HG03442 (cell line): Measurements from ENCODE around the gene RERE.
A peak's percentile ranks its signal among the peaks of the same experiment; 100 is the strongest.

Experiments used
- ATAC-seq: cut with Tn5 transposase; IDR thresholded peaks from one replicate; pipeline ENCODE4 v1.9.1; 2021; ENCODE audit warnings: mild to moderate bottlenecking, moderate library complexity; ENCODE audit not compliant: unreplicated experiment

The RERE gene

GRCh38 chr1:8722366-8722765 is 95.1 kb downstream of the RERE start:
- ATAC-seq, result no peak

GRCh38 chr1:8721679-8722324 is 95.6 kb downstream of the RERE start:
- no peak for ATAC-seq

- ATAC-seq, result no peak
These were observed 97.1 kb downstream of the RERE start for GRCh38 chr1:8720347-8720746.

GRCh38 chr1:8718850-8719361 is 98.5 kb downstream of the RERE start:
- ATAC-seq, result no peak

GRCh38 chr1:8717148-8717547 is 100.3 kb downstream of the RERE start:
- ATAC-seq, result no peak

- ATAC-seq, result no peak
These were observed 101.2 kb downstream of the RERE start for GRCh38 chr1:8716238-8716637.

GRCh38 chr1:8714173-8714572 is 103.3 kb downstream of the RERE start:
- ATAC-seq, result no peak

GRCh38 chr1:8712413-8713231 is 104.8 kb downstream of the RERE start:
- ATAC-seq, result no peak

- no peak for ATAC-seq
These were observed 105.5 kb downstream of the RERE start for GRCh38 chr1:8711873-8712412.

- ATAC-seq, result no peak
These were observed 106.3 kb downstream of the RERE start for GRCh38 chr1:8711151-8711550.

- no peak for ATAC-seq
These were observed 109.2 kb downstream of the RERE start for GRCh38 chr1:8708259-8708658.

- ATAC-seq, result no peak
These were observed 110.4 kb downstream of the RERE start for GRCh38 chr1:8706995-8707396.

- ATAC-seq, result no peak
These were observed 111.1 kb downstream of the RERE start for GRCh38 chr1:8706291-8706690.

- ATAC-seq, result no peak
These were observed 112.5 kb downstream of the RERE start for GRCh38 chr1:8704866-8705506.

- ATAC-seq, result peak; percentile 67
These were observed 114.3 kb downstream of the RERE start for GRCh38 chr1:8702850-8703810.

GRCh38 chr1:8702472-8702849 is 115.0 kb downstream of the RERE start:
- no peak for ATAC-seq

GRCh38 chr1:8701794-8702471 is 115.5 kb downstream of the RERE start:
- ATAC-seq, result no peak

GRCh38 chr1:8699679-8700078 is 117.8 kb downstream of the RERE start:
- no peak for ATAC-seq

- no peak for ATAC-seq
These were observed 118.4 kb downstream of the RERE start for GRCh38 chr1:8698937-8699447.
